GM20000 (cell line): ENCODE measurements around the gene SLC35B4.

Source experiments
- DNase-seq: peaks from one replicate; pipeline ENCODE4 v3.0.0; 2012; ENCODE audit warnings: low spot score
- CTCF ChIP-seq: IDR thresholded peaks from 2 replicates; pipeline ENCODE4 v1.5.1; 2012; ENCODE audit warnings: mild to moderate bottlenecking, control low read depth; ENCODE audit errors: extremely low read depth, missing control alignments

Gene SLC35B4

GRCh38 chr7:134347567-134347966, 30.8 kb upstream of the SLC35B4 start:
- TF ChIP-seq CTCF, result no peak
- no peak for DNase-seq

GRCh38 chr7:134343796-134344195, 27.1 kb upstream of the SLC35B4 start:
- no peak for TF ChIP-seq CTCF

GRCh38 chr7:134343136-134343535, 26.4 kb upstream of the SLC35B4 start:
- DNase-seq, result no peak
- TF ChIP-seq CTCF, result no peak

More at GRCh38 chr7:134343796-134344195, 27.1 kb upstream of the SLC35B4 start:
- no peak for DNase-seq

- no peak for TF ChIP-seq CTCF
- DNase-seq, result no peak
These were observed 22.7 kb upstream of the SLC35B4 start for GRCh38 chr7:134339475-134339874.

- no peak for DNase-seq
- no peak for TF ChIP-seq CTCF
These were observed 21.2 kb upstream of the SLC35B4 start for GRCh38 chr7:134337980-134338379.

GRCh38 chr7:134334408-134334807, 17.7 kb upstream of the SLC35B4 start:
- TF ChIP-seq CTCF, result no peak
- no peak for DNase-seq

GRCh38 chr7:134333943-134334342, 17.2 kb upstream of the SLC35B4 start:
- no peak for DNase-seq
- no peak for TF ChIP-seq CTCF

GRCh38 chr7:134332892-134333291, 16.2 kb upstream of the SLC35B4 start:
- TF ChIP-seq CTCF, result no peak
- no peak for DNase-seq
